ENCODE measurements around the gene PALLD.

The PALLD gene

DNA sequence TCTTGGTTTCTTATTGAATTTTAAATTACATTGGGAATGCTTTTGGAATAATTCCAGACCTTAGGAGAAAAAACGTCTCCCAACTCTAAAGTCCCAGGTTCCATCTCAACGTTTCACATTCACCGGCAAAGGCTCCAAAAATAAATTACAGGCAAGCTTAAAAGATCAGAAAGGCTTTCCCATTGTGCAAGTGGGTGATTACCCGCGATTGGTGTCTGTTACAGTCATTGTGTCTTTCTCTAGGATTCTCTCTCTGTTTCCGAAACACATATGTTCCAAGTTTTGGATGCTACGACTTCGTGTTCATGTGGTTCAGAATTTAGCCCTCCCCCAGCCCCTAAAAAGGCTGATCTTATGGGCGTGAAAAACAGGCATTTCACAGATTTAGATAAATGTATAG, 41.8 kb downstream of the PALLD start:
- DNase-seq (ENCODE audit: low read depth) = no peak
- TF ChIP-seq, protein P1, sequence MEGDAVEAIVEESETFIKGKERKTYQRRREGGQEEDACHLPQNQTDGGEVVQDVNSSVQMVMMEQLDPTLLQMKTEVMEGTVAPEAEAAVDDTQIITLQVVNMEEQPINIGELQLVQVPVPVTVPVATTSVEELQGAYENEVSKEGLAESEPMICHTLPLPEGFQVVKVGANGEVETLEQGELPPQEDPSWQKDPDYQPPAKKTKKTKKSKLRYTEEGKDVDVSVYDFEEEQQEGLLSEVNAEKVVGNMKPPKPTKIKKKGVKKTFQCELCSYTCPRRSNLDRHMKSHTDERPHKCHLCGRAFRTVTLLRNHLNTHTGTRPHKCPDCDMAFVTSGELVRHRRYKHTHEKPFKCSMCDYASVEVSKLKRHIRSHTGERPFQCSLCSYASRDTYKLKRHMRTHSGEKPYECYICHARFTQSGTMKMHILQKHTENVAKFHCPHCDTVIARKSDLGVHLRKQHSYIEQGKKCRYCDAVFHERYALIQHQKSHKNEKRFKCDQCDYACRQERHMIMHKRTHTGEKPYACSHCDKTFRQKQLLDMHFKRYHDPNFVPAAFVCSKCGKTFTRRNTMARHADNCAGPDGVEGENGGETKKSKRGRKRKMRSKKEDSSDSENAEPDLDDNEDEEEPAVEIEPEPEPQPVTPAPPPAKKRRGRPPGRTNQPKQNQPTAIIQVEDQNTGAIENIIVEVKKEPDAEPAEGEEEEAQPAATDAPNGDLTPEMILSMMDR (IDR thresholded peaks at IDR 0.05; ENCODE audit: control insufficient read depth, insufficient read depth, low read depth, low read length, missing control alignments) = no peak
- H3K4me3 ChIP-seq (ENCODE audit: control insufficient read depth, low read depth, low read length) = no peak overlapping the region

DNA sequence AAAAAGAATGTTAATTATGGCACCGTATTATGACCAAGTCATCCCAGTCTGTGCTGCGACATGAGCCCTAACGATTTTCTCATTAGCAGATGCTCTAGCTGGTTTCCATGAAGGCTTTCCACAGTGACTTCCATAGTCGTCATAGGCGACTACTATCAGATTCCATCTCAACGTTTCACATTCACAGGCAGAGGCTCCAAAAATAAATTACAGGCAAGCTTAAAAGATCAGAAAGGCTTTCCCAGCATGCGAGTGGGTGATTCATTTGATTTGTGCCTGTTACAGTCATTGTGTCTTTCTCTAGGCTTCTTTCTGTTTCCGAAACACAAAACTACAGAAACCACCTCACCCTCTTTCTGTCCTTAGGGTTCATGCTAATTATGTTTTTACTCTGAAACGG, 43.2 kb downstream of the PALLD start:
- TF ChIP-seq, protein P1 (IDR thresholded peaks at IDR 0.05; ENCODE audit: control insufficient read depth, insufficient read depth, low read depth, low read length, missing control alignments) = no peak
- DNase-seq (ENCODE audit: low read depth) = peak; percentile 77
- H3K4me3 ChIP-seq (ENCODE audit: control insufficient read depth, low read depth, low read length) = peak overlapping the region; percentile 8

DNA sequence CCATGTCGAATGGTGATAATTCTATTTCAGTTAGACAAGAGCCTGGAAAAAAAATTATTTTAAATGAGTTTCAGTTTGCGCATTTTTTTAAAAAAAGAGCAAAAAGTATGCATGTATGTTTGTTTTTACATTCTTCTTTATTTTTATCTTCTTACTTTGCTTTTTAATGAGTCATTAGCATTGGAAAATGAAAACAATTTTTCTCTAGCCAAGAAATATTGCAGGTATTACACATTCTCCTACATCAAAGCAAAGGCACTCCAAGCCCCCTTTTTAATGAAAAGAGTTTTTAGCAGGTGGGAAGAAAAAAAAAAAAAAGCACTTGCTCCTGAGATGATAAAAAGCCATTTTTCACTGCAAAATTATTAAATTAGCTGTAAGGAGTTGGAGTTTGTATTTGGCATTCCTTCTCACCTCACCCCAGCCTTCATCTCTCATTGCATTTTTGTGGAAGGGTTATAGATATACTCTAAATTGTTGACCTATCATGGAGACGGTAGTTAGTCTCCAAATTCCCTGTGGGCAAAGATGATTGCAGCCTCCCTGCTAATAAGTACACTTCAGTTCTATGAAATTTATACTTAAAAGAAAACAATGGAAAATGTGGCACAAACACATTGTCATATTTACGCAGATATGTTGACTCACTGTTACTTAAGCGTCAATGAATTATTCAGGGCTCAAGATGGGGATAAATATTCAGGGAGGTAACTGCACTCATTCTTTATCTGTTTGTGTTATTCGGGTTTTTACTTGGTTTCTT, 43.8 kb downstream of the PALLD start:
- DNase-seq (ENCODE audit: low read depth) = peak; percentile 64
- H3K4me3 ChIP-seq (ENCODE audit: control insufficient read depth, low read depth, low read length) = peak overlapping the region; percentile 8

DNA sequence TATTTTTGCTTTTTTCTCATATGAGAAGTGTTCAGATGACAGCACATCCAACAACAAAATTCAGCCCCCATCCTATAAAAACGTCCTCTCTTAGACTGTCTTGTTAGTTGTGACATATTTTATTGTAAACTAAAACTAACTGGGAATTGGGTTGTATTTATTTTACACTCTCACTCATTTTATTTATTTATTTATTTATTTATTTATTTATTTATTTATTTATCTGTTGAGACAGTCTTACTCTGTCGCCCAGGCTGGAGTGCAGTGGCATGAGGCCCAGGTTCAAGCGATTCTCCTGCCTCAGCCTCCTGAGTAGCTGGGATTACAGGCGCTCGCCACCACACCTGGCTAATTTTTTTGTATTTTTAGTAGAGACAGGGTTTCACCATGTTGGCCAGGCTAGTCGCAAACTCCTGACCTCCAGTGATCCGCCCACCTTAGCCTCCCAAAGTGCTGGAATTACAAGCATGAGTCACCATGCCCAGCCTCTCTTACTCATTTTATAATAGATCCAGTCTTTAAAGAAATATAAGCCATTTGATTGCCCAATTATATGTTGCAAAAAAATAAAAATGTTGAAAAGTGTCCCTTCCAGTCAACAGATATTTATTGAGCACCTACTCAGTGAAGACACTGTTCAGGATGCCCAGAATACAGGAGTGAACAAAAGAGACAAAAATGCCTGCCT, 44.6 kb downstream of the PALLD start:
- DNase-seq (ENCODE audit: low read depth) = peak; percentile 55
- H3K4me3 ChIP-seq (ENCODE audit: control insufficient read depth, low read depth, low read length) = no peak overlapping the region
- TF ChIP-seq, protein P1 (IDR thresholded peaks at IDR 0.05; ENCODE audit: control insufficient read depth, insufficient read depth, low read depth, low read length, missing control alignments) = no peak

More for the DNA sequence above, 43.8 kb downstream of the PALLD start:
- TF ChIP-seq, protein P1 (IDR thresholded peaks at IDR 0.05; ENCODE audit: control insufficient read depth, insufficient read depth, low read depth, low read length, missing control alignments) = no peak

DNA sequence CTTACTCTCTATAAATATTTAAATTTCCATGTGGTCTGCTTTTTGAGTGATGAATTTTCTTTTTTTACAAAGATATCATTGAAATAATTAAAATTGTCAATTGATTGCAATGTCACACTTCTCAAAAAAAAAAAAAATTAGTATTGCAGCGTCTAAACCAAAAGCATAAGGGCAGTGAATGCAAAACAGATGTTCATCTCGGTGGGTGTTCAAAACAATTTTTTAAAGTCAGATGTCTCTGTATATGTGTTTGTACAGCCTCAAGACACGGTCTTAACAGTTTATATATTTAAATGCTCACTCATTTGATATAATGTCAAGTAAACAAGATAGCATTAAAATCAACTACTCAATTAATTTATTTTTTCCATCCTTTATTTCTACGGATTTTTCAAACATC, 52.3 kb downstream of the PALLD start:
- no peak for DNase-seq (ENCODE audit: low read depth)
- no peak overlapping the region for H3K4me3 ChIP-seq (ENCODE audit: control insufficient read depth, low read depth, low read length)
- TF ChIP-seq, protein P1 (IDR thresholded peaks at IDR 0.05; ENCODE audit: control insufficient read depth, insufficient read depth, low read depth, low read length, missing control alignments) = no peak

DNA sequence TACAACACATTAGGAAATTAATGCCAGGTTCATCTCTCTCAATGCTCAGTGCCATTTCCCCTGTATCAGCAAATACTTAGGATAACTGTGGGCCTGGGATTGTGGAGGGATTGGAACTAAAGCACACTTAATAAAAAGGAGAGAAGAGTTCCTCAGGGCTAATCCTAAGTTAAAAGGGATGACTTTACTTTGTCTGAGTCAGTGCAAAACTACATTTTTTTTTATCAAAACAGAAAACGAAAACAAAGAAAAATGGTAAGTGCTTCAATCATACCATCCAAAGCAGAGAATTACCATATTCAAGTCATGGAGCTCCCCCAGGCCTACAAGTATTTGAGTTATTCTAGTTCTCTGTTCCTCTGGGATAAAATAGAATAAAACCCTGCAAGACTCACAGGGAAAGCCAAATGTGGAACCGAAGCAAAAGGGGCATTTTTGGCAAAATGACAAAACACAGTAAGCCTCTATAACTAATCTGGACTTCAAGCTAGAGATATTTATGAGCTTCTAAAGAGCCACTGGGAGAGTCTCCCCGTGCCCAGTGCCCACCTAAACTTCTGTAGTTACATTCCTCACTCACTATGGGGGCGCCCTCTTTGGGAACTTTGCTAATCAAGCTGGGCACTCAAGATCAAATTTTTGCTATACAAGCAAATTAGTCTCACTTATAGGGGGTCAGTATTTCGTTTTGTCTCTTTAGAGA, 53.4 kb downstream of the PALLD start:
- no peak overlapping the region for H3K4me3 ChIP-seq (ENCODE audit: control insufficient read depth, low read depth, low read length)
- no peak for DNase-seq (ENCODE audit: low read depth)
- TF ChIP-seq, protein P1 (IDR thresholded peaks at IDR 0.05; ENCODE audit: control insufficient read depth, insufficient read depth, low read depth, low read length, missing control alignments) = no peak
